B cell (primary cell): ENCODE measurements around the gene NINJ2. TPM values are rescaled to one million over a fixed set of nuclear protein-coding genes. Genes with fewer than 3 reads are reported as not detected.

Experiments used
- ATAC-seq: fragments of 200-7000 bp; cut with Tn5 transposase; one replicate; pipeline ENCODE4 v1.10.0; 2021; ENCODE audit warnings: low read depth, mild to moderate bottlenecking, moderate number of reproducible peaks, moderate library complexity
- CTCF ChIA-PET: fragments of 350-600 bp; sonication (Branson Sonifier 250); formaldehyde crosslinking; loops from one replicate; lab custom pipeline; 2021; ENCODE audit warnings: antibody characterized with exemption, inconsistent platforms; lab: Charles Lee
- POLR2A ChIA-PET: fragments of 350-600 bp; sonication (Branson Sonifier 250); formaldehyde crosslinking; loops from one replicate; lab custom pipeline; 2021; ENCODE audit warnings: antibody characterized with exemption; lab: Charles Lee
- DNase-seq: peaks from one replicate; pipeline ENCODE4 v3.0.0; 2013
- H2AFZ ChIP-seq: 2 replicates; pipeline ENCODE4 v1.6.1; 2012; ENCODE audit warnings: mild to moderate bottlenecking, low read depth, low read length; ENCODE audit not compliant: insufficient read depth, poor library complexity, severe bottlenecking
- H3K27ac ChIP-seq, 2 donors: 1 replicate in 1 of 2; 2 replicates in 1 of 2; pipeline ENCODE4 v1.5.1; 2012 to 2013; ENCODE audit warnings: low read length in 2 of 2, mild to moderate bottlenecking in 2 of 2, moderate library complexity in 1 of 2
- H3K27me3 ChIP-seq, 4 experiments: fragments of 200-600 bp in 1 of 4; sonication (generic) in 1 of 4; replicated peaks in 1 of 4; 1 replicate in 2 of 4; 2 replicates in 2 of 4; pipeline versions ENCODE4 v1.6.1 to v1.7.0; 2013 to 2016; ENCODE audit warnings: low read length in 3 of 4, mild to moderate bottlenecking in 2 of 4, mixed read lengths in 1 of 4, moderate library complexity in 1 of 4; ENCODE audit not compliant: insufficient read depth in 4 of 4, control insufficient read depth in 3 of 4; ENCODE audit errors: control extremely low read depth in 1 of 4
- H3K36me3 ChIP-seq, 2 experiments: replicated peaks in 1 of 2; 1 replicate in 1 of 2; 2 replicates in 1 of 2; pipeline versions ENCODE4 v1.6.1 to v1.7.1; 2013; ENCODE audit warnings: low read length in 1 of 2; ENCODE audit not compliant: insufficient read depth in 2 of 2, control insufficient read depth in 1 of 2; ENCODE audit errors: control extremely low read depth in 1 of 2, extremely low read depth in 1 of 2
- H3K4me1 ChIP-seq, 2 donors: fragments of 200-600 bp in 1 of 2; sonication (generic) in 1 of 2; 1 replicate in 1 of 2; 2 replicates in 1 of 2; pipeline versions ENCODE4 v1.5.1 to v1.6.1; 2013 to 2017; ENCODE audit warnings: low read length in 2 of 2; ENCODE audit not compliant: control insufficient read depth in 2 of 2, insufficient read depth in 2 of 2
- H3K4me2 ChIP-seq: replicated peaks from 2 replicates; pipeline ENCODE3; 2012; ENCODE audit warnings: mild to moderate bottlenecking, low read depth, low read length; ENCODE audit not compliant: poor library complexity, severe bottlenecking
- H3K4me3 ChIP-seq, 5 experiments: fragments of 200-600 bp in 1 of 5; sonication (generic) in 1 of 5; 1 replicate in 3 of 5; 2 replicates in 2 of 5; pipeline versions ENCODE4 v1.5.1 to v1.7.0; 2011 to 2016; ENCODE audit warnings: low read length in 4 of 5, mild to moderate bottlenecking in 4 of 5, low read depth in 2 of 5, control low read depth in 1 of 5, moderate library complexity in 1 of 5; ENCODE audit not compliant: insufficient read depth in 1 of 5; ENCODE audit errors: control extremely low read depth in 1 of 5, extremely low read depth in 1 of 5
- H3K79me2 ChIP-seq: fragments of 200-600 bp; sonication (generic); one replicate; pipeline ENCODE4 v1.6.0; 2016; ENCODE audit warnings: low read length; ENCODE audit not compliant: control insufficient read depth, insufficient read depth
- H3K9ac ChIP-seq: fragments of 200-600 bp; sonication (generic); 2 replicates; pipeline ENCODE4 v1.6.1; 2017; ENCODE audit warnings: mild to moderate bottlenecking, low read length, moderate library complexity
- H3K9me3 ChIP-seq, 3 donors: one replicate each; pipeline versions ENCODE4 v1.6.1 to v1.7.1; 2013; ENCODE audit warnings: low read length in 2 of 3; ENCODE audit not compliant: control insufficient read depth in 2 of 3, insufficient read depth in 1 of 3; ENCODE audit errors: control extremely low read depth in 1 of 3
- H4K20me1 ChIP-seq: 2 replicates; pipeline ENCODE4 v1.6.0; 2012; ENCODE audit warnings: mild to moderate bottlenecking, low read length; ENCODE audit not compliant: insufficient read depth, control insufficient read depth, poor library complexity, severe bottlenecking
- H3K27ac Mint-ChIP-seq: one replicate; pipeline ENCODE4 v1.8.0; 2021; ENCODE audit warnings: mixed read lengths
- H3K27me3 Mint-ChIP-seq: one replicate; pipeline ENCODE4 v1.8.0; 2021; ENCODE audit warnings: mixed read lengths
- H3K4me1 Mint-ChIP-seq: one replicate; pipeline ENCODE4 v1.8.0; 2021; ENCODE audit warnings: mixed read lengths
- H3K4me3 Mint-ChIP-seq: one replicate; pipeline ENCODE4 v1.8.0; 2021; ENCODE audit warnings: mixed read lengths
- H3K9me3 Mint-ChIP-seq: one replicate; pipeline ENCODE4 v1.8.0; 2022; ENCODE audit warnings: mixed read lengths; ENCODE audit not compliant: insufficient read depth
- EZH2 ChIP-seq: IDR thresholded peaks from 2 replicates; pipeline ENCODE4 v1.6.1; 2012; ENCODE audit warnings: borderline replicate concordance, low read depth, mild to moderate bottlenecking, moderate library complexity, low read length; ENCODE audit not compliant: insufficient read depth, poor library complexity, severe bottlenecking
- WGBS: methylation state at CpG from one replicate; pipeline ENCODE4 v1.1.5; 2013; ENCODE audit warnings: missing lambda C conversion rate; ENCODE audit not compliant: insufficient coverage; 5-methylcytosine and 5-hydroxymethylcytosine counted together
- intact Hi-C: fragments of 100-400 bp; cut with micrococcal nuclease; formaldehyde crosslinking; loops from one replicate; pipeline ENCODE4 v1.10.0; 2022
- polyA plus RNA-seq: library from polyadenylated mRNA; depleted of rRNA; stranded (reverse); fragments of >200 nt; gene quantifications from 2 replicates; pipeline ENCODE4 v1.2.3, GENCODE V29; 2012
- total RNA-seq, 2 donors: library from RNA; stranded (reverse); fragments of 120-200 nt in 1 of 2; gene quantifications; 1 replicate in 1 of 2; 2 replicates in 1 of 2; pipeline versions ENCODE4 v1.2.3 to v1.2.4, GENCODE V29; 2013 to 2022
- TF ChIP-seq, protein P1 (sequence below): fragments of 200-600 bp; IDR thresholded peaks from one replicate; pipeline ENCODE4 v1.8.0; 2022; ENCODE audit warnings: antibody characterized with exemption, mild to moderate bottlenecking

Gene NINJ2
- total and polyA plus RNA-seq, 2 donors (not counting 1 experiment from before 2014, with no cell fraction given) = 2.9 to 10.2 TPM

- ATAC-seq (no peak), DNase-seq (no peak)
- intact Hi-C loops = loop anchor here (5.0 to 10.0 kb wide), 2 partner anchors 167 to 300 kb away; partner anchors contain the start of gene RAD52
- CTCF ChIA-PET = interaction anchor here (1.2 to 2.8 kb wide), 6 partner anchors 14 to 106 kb away, joined by 3 to 28 read pairs (median 4); partner anchors contain the start of gene WNK1
- Histone ChIP-seq H3K36me3 (peaks cover 0 to 3% of the 10 kb centered on the region in 2 experiments), H3K4me3 (no peak overlapping the region), H4K20me1 (no peaks in the 10 kb centered on the region), H2AFZ (no peak overlapping the region), H3K9ac (no peak overlapping the region), H3K4me1 (peaks cover 29 to 35% of the 10 kb centered on the region in 2 donors), H3K79me2 (no peaks in the 10 kb centered on the region), H3K9me3 (peaks cover 0 to 3% (median 0%) of the 10 kb centered on the region in 3 donors), H3K27ac (peak overlapping the region in 1 of 2 donors; percentile 28), H3K4me2 (no peak overlapping the region), H3K27me3 (no peaks in the 10 kb centered on the region)
- H3K4me3 Mint-ChIP-seq = no peak overlapping the region
- peak overlapping the region; percentile 15 for H3K27ac Mint-ChIP-seq
- POLR2A ChIA-PET = interaction anchor here (0.6 kb wide), 1 partner anchor 107 kb away, joined by 5 read pairs; no protein-coding TSS in a partner anchor
- TF ChIP-seq, protein P1, sequence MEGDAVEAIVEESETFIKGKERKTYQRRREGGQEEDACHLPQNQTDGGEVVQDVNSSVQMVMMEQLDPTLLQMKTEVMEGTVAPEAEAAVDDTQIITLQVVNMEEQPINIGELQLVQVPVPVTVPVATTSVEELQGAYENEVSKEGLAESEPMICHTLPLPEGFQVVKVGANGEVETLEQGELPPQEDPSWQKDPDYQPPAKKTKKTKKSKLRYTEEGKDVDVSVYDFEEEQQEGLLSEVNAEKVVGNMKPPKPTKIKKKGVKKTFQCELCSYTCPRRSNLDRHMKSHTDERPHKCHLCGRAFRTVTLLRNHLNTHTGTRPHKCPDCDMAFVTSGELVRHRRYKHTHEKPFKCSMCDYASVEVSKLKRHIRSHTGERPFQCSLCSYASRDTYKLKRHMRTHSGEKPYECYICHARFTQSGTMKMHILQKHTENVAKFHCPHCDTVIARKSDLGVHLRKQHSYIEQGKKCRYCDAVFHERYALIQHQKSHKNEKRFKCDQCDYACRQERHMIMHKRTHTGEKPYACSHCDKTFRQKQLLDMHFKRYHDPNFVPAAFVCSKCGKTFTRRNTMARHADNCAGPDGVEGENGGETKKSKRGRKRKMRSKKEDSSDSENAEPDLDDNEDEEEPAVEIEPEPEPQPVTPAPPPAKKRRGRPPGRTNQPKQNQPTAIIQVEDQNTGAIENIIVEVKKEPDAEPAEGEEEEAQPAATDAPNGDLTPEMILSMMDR = no peak
- TF ChIP-seq EZH2 = no peak
- H3K9me3 Mint-ChIP-seq = no peaks in the 10 kb centered on the region
- H3K4me1 Mint-ChIP-seq = peaks cover 43% of the 10 kb centered on the region
- H3K27me3 Mint-ChIP-seq = no peaks in the 10 kb centered on the region
- 90% methylated on average over 4 of the region's 6 CpGs for WGBS
Observed at GRCh38 chr12:644818-645552, 18.3 kb downstream of the NINJ2 start.

DNA sequence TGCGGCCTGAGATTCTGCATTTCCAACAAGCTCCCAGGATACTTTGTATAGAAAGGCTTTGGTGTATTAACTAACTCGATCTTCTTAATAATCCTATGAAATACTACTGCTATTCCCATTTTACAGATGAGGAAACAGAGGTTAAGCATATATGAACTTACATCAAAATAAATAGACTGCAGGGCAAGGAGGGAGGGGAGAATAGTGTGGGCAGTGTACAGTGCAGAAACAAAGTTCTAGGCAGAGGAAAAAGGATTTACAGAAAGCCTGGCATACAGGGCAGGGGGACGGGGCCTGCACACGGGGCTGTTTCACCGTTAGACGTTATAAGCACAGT, 19.0 kb downstream of the NINJ2 start:
- TF ChIP-seq EZH2 = no peak
- TF ChIP-seq, protein P1 = no peak
- Mint-ChIP-seq H3K4me1 (peaks cover 48% of the 10 kb centered on the region), H3K4me3 (peak overlapping the region; percentile 89), H3K9me3 (no peaks in the 10 kb centered on the region), H3K27me3 (no peaks in the 10 kb centered on the region), H3K27ac (peak overlapping the region; percentile 99)
- Histone ChIP-seq H2AFZ (peak overlapping the region; percentile 91), H3K4me1 (peaks cover 28 to 41% of the 10 kb centered on the region in 2 donors), H3K36me3 (peaks cover 0 to 3% of the 10 kb centered on the region in 2 experiments), H3K4me2 (peak overlapping the region; percentile 93), H4K20me1 (no peaks in the 10 kb centered on the region), H3K9me3 (peaks cover 0 to 3% (median 0%) of the 10 kb centered on the region in 3 donors), H3K79me2 (no peaks in the 10 kb centered on the region), H3K4me3 (peak overlapping the region in 3 of 5 experiments; percentile 12 to 78 (median 70)), H3K9ac (peak overlapping the region; percentile 79), H3K27me3 (no peaks in the 10 kb centered on the region), H3K27ac (peak overlapping the region; percentile 94 to 96)
- intact Hi-C loops = loop anchor here (5.0 to 10.0 kb wide), 2 partner anchors 168 to 301 kb away; partner anchors contain the start of gene RAD52
- ChIA-PET POLR2A (interaction anchor here (3.3 kb wide), 1 partner anchor 107 kb away, joined by 25 read pairs; the partner anchor contains the start of gene WNK1), CTCF (interaction anchor here (1.2 to 2.8 kb wide), 3 partner anchors 25 to 107 kb away, joined by 3 to 28 read pairs (median 11); partner anchors contain the start of gene WNK1)
- WGBS = no CpG with 5 or more reads among the region's 6 CpGs
- no peak for ATAC-seq
- DNase-seq = no peak
